B cell (primary cell): Measurements from ENCODE around the gene ACOX3. TPM values are rescaled to one million over a fixed set of nuclear protein-coding genes. Genes with fewer than 3 reads are reported as not detected.

Source experiments
- ATAC-seq: fragments of 200-7000 bp; cut with Tn5 transposase; one replicate; pipeline ENCODE4 v1.10.0; 2021; ENCODE audit warnings: low read depth, mild to moderate bottlenecking, moderate number of reproducible peaks, moderate library complexity
- CTCF ChIA-PET: fragments of 350-600 bp; sonication (Branson Sonifier 250); formaldehyde crosslinking; loops from one replicate; lab custom pipeline; 2021; ENCODE audit warnings: antibody characterized with exemption, inconsistent platforms; lab: Charles Lee
- POLR2A ChIA-PET: fragments of 350-600 bp; sonication (Branson Sonifier 250); formaldehyde crosslinking; loops from one replicate; lab custom pipeline; 2021; ENCODE audit warnings: antibody characterized with exemption; lab: Charles Lee
- DNase-seq: peaks from one replicate; pipeline ENCODE4 v3.0.0; 2013
- H2AFZ ChIP-seq: 2 replicates; pipeline ENCODE4 v1.6.1; 2012; ENCODE audit warnings: mild to moderate bottlenecking, low read depth, low read length; ENCODE audit not compliant: insufficient read depth, poor library complexity, severe bottlenecking
- H3K27ac ChIP-seq, 2 donors: 1 replicate in 1 of 2; 2 replicates in 1 of 2; pipeline ENCODE4 v1.5.1; 2012 to 2013; ENCODE audit warnings: low read length in 2 of 2, mild to moderate bottlenecking in 2 of 2, moderate library complexity in 1 of 2
- H3K27me3 ChIP-seq, 4 experiments: fragments of 200-600 bp in 1 of 4; sonication (generic) in 1 of 4; replicated peaks in 1 of 4; 1 replicate in 2 of 4; 2 replicates in 2 of 4; pipeline versions ENCODE4 v1.6.1 to v1.7.0; 2013 to 2016; ENCODE audit warnings: low read length in 3 of 4, mild to moderate bottlenecking in 2 of 4, mixed read lengths in 1 of 4, moderate library complexity in 1 of 4; ENCODE audit not compliant: insufficient read depth in 4 of 4, control insufficient read depth in 3 of 4; ENCODE audit errors: control extremely low read depth in 1 of 4
- H3K36me3 ChIP-seq, 2 experiments: replicated peaks in 1 of 2; 1 replicate in 1 of 2; 2 replicates in 1 of 2; pipeline versions ENCODE4 v1.6.1 to v1.7.1; 2013; ENCODE audit warnings: low read length in 1 of 2; ENCODE audit not compliant: insufficient read depth in 2 of 2, control insufficient read depth in 1 of 2; ENCODE audit errors: control extremely low read depth in 1 of 2, extremely low read depth in 1 of 2
- H3K4me1 ChIP-seq, 2 donors: fragments of 200-600 bp in 1 of 2; sonication (generic) in 1 of 2; 1 replicate in 1 of 2; 2 replicates in 1 of 2; pipeline versions ENCODE4 v1.5.1 to v1.6.1; 2013 to 2017; ENCODE audit warnings: low read length in 2 of 2; ENCODE audit not compliant: control insufficient read depth in 2 of 2, insufficient read depth in 2 of 2
- H3K4me2 ChIP-seq: replicated peaks from 2 replicates; pipeline ENCODE3; 2012; ENCODE audit warnings: mild to moderate bottlenecking, low read depth, low read length; ENCODE audit not compliant: poor library complexity, severe bottlenecking
- H3K4me3 ChIP-seq, 5 experiments: fragments of 200-600 bp in 1 of 5; sonication (generic) in 1 of 5; 1 replicate in 3 of 5; 2 replicates in 2 of 5; pipeline versions ENCODE4 v1.5.1 to v1.7.0; 2011 to 2016; ENCODE audit warnings: low read length in 4 of 5, mild to moderate bottlenecking in 4 of 5, low read depth in 2 of 5, control low read depth in 1 of 5, moderate library complexity in 1 of 5; ENCODE audit not compliant: insufficient read depth in 1 of 5; ENCODE audit errors: control extremely low read depth in 1 of 5, extremely low read depth in 1 of 5
- H3K79me2 ChIP-seq: fragments of 200-600 bp; sonication (generic); one replicate; pipeline ENCODE4 v1.6.0; 2016; ENCODE audit warnings: low read length; ENCODE audit not compliant: control insufficient read depth, insufficient read depth
- H3K9ac ChIP-seq: fragments of 200-600 bp; sonication (generic); 2 replicates; pipeline ENCODE4 v1.6.1; 2017; ENCODE audit warnings: mild to moderate bottlenecking, low read length, moderate library complexity
- H3K9me3 ChIP-seq, 3 donors: one replicate each; pipeline versions ENCODE4 v1.6.1 to v1.7.1; 2013; ENCODE audit warnings: low read length in 2 of 3; ENCODE audit not compliant: control insufficient read depth in 2 of 3, insufficient read depth in 1 of 3; ENCODE audit errors: control extremely low read depth in 1 of 3
- H4K20me1 ChIP-seq: 2 replicates; pipeline ENCODE4 v1.6.0; 2012; ENCODE audit warnings: mild to moderate bottlenecking, low read length; ENCODE audit not compliant: insufficient read depth, control insufficient read depth, poor library complexity, severe bottlenecking
- H3K27ac Mint-ChIP-seq: one replicate; pipeline ENCODE4 v1.8.0; 2021; ENCODE audit warnings: mixed read lengths
- H3K27me3 Mint-ChIP-seq: one replicate; pipeline ENCODE4 v1.8.0; 2021; ENCODE audit warnings: mixed read lengths
- H3K4me1 Mint-ChIP-seq: one replicate; pipeline ENCODE4 v1.8.0; 2021; ENCODE audit warnings: mixed read lengths
- H3K4me3 Mint-ChIP-seq: one replicate; pipeline ENCODE4 v1.8.0; 2021; ENCODE audit warnings: mixed read lengths
- H3K9me3 Mint-ChIP-seq: one replicate; pipeline ENCODE4 v1.8.0; 2022; ENCODE audit warnings: mixed read lengths; ENCODE audit not compliant: insufficient read depth
- EZH2 ChIP-seq: IDR thresholded peaks from 2 replicates; pipeline ENCODE4 v1.6.1; 2012; ENCODE audit warnings: borderline replicate concordance, low read depth, mild to moderate bottlenecking, moderate library complexity, low read length; ENCODE audit not compliant: insufficient read depth, poor library complexity, severe bottlenecking
- WGBS: methylation state at CpG from one replicate; pipeline ENCODE4 v1.1.5; 2013; ENCODE audit warnings: missing lambda C conversion rate; ENCODE audit not compliant: insufficient coverage; 5-methylcytosine and 5-hydroxymethylcytosine counted together
- intact Hi-C: fragments of 100-400 bp; cut with micrococcal nuclease; formaldehyde crosslinking; loops from one replicate; pipeline ENCODE4 v1.10.0; 2022
- polyA plus RNA-seq: library from polyadenylated mRNA; depleted of rRNA; stranded (reverse); fragments of >200 nt; gene quantifications from 2 replicates; pipeline ENCODE4 v1.2.3, GENCODE V29; 2012
- total RNA-seq, 2 donors: library from RNA; stranded (reverse); fragments of 120-200 nt in 1 of 2; gene quantifications; 1 replicate in 1 of 2; 2 replicates in 1 of 2; pipeline versions ENCODE4 v1.2.3 to v1.2.4, GENCODE V29; 2013 to 2022
- TF ChIP-seq, protein P1 (sequence below): fragments of 200-600 bp; IDR thresholded peaks from one replicate; pipeline ENCODE4 v1.8.0; 2022; ENCODE audit warnings: antibody characterized with exemption, mild to moderate bottlenecking

The ACOX3 gene
- total and polyA plus RNA-seq, 2 donors (not counting 1 experiment from before 2014, with no cell fraction given) = 4.6 to 23.1 TPM

DNA sequence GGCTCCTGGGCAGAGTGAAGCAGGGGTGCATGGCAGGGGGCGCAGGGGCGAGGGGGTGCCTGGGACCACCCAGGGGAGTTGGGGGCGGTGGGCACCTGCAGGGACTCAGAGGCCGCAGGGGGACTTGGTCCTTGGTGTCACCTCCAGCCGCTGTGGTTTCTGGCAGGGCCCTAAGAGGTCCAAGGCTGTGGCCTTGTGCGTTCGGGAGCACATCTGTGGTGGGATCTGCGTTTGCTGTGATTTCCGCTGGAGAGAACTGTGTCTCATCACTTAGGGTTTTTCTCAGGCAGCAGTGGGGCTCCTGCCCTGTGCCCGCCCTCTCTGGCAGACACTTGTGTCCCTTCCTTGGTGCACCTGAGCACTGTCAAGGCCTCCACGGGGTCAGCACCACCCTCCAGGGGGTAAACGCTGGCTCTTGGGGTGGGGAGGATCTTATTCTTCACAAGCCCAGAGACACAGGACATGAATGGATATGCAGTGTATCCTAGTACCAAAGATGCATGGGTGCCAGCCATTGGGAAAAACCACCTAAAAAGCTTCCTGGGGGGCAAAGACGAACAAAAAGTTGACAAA is 66.5 kb downstream of the ACOX3 start:
- H3K9ac ChIP-seq = no peak overlapping the region
- intact Hi-C loops = no loop called here
- Mint-ChIP-seq H3K4me3 (no peak overlapping the region), H3K4me1 (no peaks in the 10 kb centered on the region), H3K27me3 (no peaks in the 10 kb centered on the region), H3K27ac (no peak overlapping the region), H3K9me3 (no peaks in the 10 kb centered on the region)
- no peak overlapping the region for H3K4me3 ChIP-seq
- no peaks in the 10 kb centered on the region for H3K4me1 ChIP-seq
- H4K20me1 ChIP-seq = no peaks in the 10 kb centered on the region
- ChIA-PET CTCF (no interaction called here), POLR2A (no interaction called here)
- H3K4me2 ChIP-seq = no peak overlapping the region
- no peaks in the 10 kb centered on the region for H3K27me3 ChIP-seq
- no peaks in the 10 kb centered on the region for H3K9me3 ChIP-seq
- 94% methylated on average over 12 of the region's 13 CpGs for WGBS
- TF ChIP-seq, protein P1, sequence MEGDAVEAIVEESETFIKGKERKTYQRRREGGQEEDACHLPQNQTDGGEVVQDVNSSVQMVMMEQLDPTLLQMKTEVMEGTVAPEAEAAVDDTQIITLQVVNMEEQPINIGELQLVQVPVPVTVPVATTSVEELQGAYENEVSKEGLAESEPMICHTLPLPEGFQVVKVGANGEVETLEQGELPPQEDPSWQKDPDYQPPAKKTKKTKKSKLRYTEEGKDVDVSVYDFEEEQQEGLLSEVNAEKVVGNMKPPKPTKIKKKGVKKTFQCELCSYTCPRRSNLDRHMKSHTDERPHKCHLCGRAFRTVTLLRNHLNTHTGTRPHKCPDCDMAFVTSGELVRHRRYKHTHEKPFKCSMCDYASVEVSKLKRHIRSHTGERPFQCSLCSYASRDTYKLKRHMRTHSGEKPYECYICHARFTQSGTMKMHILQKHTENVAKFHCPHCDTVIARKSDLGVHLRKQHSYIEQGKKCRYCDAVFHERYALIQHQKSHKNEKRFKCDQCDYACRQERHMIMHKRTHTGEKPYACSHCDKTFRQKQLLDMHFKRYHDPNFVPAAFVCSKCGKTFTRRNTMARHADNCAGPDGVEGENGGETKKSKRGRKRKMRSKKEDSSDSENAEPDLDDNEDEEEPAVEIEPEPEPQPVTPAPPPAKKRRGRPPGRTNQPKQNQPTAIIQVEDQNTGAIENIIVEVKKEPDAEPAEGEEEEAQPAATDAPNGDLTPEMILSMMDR = no peak
- TF ChIP-seq EZH2 = no peak
- no peak overlapping the region for H3K27ac ChIP-seq
- no peak for ATAC-seq
- H3K79me2 ChIP-seq = no peaks in the 10 kb centered on the region
- H3K36me3 ChIP-seq = no peaks in the 10 kb centered on the region
- no peak for DNase-seq
- no peak overlapping the region for H2AFZ ChIP-seq

DNA sequence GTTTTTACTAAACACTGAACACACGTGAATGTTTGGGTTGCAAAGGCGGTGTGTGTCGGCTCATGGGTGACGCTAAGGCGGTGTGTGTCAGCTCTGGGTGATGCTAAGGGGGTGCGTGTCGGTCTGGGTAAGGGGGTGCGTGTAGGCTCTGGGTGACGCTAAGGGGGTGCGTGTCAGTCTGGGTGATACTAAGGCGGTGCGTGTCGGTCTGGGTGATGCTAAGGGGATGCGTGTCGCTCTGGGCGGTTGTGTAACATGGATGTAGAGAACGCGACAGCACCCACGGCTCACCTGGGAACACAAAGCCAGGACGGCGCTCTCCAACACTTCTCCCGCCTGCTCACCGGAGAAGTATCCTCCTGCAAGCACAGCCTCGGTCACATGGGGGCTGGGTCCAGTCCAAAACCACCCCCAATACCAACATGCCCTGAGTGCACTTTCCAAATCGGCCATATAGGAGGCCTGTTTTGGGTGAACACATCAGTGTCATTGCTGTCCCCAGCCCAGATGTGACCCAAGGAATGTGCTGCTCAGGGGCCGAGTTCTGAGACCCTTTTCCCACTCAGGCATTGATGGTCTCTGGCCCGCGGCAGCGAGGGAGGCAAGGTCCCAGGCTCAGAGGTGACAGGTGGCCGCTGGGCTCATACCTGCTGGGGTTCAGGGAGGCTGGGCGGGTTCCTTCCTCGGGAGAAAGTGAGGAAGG is 67.1 kb downstream of the ACOX3 start:
- H3K4me3 ChIP-seq = no peak overlapping the region
- no peaks in the 10 kb centered on the region for H3K4me1 ChIP-seq
- H3K27ac ChIP-seq = no peak overlapping the region
- no peak overlapping the region for H3K4me3 Mint-ChIP-seq
- DNase-seq = no peak
- ChIA-PET CTCF (no interaction called here), POLR2A (no interaction called here)
- no peaks in the 10 kb centered on the region for H3K4me1 Mint-ChIP-seq
- no peaks in the 10 kb centered on the region for H3K79me2 ChIP-seq
- ATAC-seq = no peak
- TF ChIP-seq EZH2 = no peak
- TF ChIP-seq, protein P1 = no peak
- H3K9me3 Mint-ChIP-seq = no peaks in the 10 kb centered on the region
- intact Hi-C loops = no loop called here
- H4K20me1 ChIP-seq = no peaks in the 10 kb centered on the region
- H3K27me3 ChIP-seq = no peaks in the 10 kb centered on the region
- H3K4me2 ChIP-seq = no peak overlapping the region
- no peaks in the 10 kb centered on the region for H3K9me3 ChIP-seq
- no peak overlapping the region for H3K27ac Mint-ChIP-seq
- no peaks in the 10 kb centered on the region for H3K27me3 Mint-ChIP-seq
- no peak overlapping the region for H3K9ac ChIP-seq
- WGBS = 97% methylated on average over 30 of the region's 32 CpGs
- H3K36me3 ChIP-seq = no peaks in the 10 kb centered on the region
- H2AFZ ChIP-seq = no peak overlapping the region
